OCI-LY7 (cell line): Measurements from ENCODE around the gene SYT4.

Experiments
- EZH2phosphoT487 ChIP-seq: fragments of 200-600 bp; sonication (generic); IDR thresholded peaks from 2 replicates; pipeline ENCODE4 v1.6.1; 2018; ENCODE audit warnings: low read depth, borderline replicate concordance, mild to moderate bottlenecking, mixed run types, antibody characterized with exemption, low read length, moderate library complexity, mixed read lengths
- TF ChIP-seq, protein P1 (sequence below): fragments of 200-600 bp; sonication (generic); conservative IDR thresholded peaks from 2 replicates; pipeline ENCODE4 v1.5.1; 2014; ENCODE audit warnings: mild to moderate bottlenecking, antibody characterized with exemption, low read length, moderate library complexity, mixed read lengths

DNA sequence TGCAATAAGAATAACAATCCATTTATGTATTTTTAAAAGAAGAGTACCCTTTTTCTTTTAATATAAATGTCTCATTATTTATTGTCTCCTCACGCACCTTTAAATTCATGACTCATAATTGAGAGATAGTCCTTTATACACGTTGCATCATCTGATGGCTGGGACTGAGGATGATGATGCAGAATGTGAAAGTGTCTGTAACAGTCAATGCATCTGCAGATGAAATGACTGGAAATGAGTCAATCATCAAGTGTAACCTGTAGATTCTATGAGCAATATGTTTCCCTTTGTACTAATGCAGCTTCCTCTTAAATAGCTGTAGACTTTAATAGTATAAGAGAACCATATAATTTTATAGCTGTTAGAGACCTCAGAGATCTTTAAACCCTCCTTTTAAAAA is 26.1 kb upstream of the SYT4 start:
- TF ChIP-seq, protein P1, sequence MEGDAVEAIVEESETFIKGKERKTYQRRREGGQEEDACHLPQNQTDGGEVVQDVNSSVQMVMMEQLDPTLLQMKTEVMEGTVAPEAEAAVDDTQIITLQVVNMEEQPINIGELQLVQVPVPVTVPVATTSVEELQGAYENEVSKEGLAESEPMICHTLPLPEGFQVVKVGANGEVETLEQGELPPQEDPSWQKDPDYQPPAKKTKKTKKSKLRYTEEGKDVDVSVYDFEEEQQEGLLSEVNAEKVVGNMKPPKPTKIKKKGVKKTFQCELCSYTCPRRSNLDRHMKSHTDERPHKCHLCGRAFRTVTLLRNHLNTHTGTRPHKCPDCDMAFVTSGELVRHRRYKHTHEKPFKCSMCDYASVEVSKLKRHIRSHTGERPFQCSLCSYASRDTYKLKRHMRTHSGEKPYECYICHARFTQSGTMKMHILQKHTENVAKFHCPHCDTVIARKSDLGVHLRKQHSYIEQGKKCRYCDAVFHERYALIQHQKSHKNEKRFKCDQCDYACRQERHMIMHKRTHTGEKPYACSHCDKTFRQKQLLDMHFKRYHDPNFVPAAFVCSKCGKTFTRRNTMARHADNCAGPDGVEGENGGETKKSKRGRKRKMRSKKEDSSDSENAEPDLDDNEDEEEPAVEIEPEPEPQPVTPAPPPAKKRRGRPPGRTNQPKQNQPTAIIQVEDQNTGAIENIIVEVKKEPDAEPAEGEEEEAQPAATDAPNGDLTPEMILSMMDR: no peak
- TF ChIP-seq EZH2phosphoT487: no peak
